NCI-H2227 (cell line): ENCODE results near the gene P2RY8.
A peak's percentile ranks its signal among the peaks of the same experiment; 100 is the strongest.
"Not testable (repeated sequence)": the region's sequence is repeated elsewhere in the genome, so short reads cannot be mapped to it uniquely, and the experiment has no call there.

ENCODE experiments used
- DNase-seq: peaks from one replicate; lab custom pipeline; 2025; ENCODE audit not compliant: unreplicated experiment; lab: John Stamatoyannopoulos, UW

The P2RY8 gene, protein sequence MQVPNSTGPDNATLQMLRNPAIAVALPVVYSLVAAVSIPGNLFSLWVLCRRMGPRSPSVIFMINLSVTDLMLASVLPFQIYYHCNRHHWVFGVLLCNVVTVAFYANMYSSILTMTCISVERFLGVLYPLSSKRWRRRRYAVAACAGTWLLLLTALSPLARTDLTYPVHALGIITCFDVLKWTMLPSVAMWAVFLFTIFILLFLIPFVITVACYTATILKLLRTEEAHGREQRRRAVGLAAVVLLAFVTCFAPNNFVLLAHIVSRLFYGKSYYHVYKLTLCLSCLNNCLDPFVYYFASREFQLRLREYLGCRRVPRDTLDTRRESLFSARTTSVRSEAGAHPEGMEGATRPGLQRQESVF

GRCh38 chrX:1537031-1537715 lies at the start of gene P2RY8:
Gene P2RY8, minus strand, starts transcription at chrX:1537185. Its CDS starts 70,627 bp downstream, at chrX:1466558.
- no peak for DNase-seq

GRCh38 chrX:1584237-1585011 lies 47.4 kb upstream of the P2RY8 start:
- DNase-seq: no peak

GRCh38 chrX:1582686-1583437 lies 45.9 kb upstream of the P2RY8 start:
- DNase-seq: no peak

DNA sequence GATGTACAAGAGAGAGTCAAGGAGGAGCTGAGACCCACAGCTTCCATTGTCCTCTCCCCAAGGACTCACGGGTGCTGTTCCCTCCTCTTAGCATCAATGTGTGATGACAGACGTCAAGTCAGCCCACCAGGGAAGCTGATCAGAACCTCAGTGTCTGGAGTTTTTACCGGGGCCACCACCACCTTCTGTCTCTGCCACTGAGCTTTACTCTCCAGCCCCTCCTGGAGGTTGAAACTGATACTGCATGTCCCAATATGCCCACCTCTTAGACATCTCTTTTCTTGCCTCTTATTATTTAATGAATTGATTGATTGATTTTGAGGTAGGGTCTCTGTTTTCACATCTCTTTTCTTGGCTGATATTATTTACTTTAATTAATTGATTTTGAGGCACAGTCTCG lies 44.1 kb upstream of the P2RY8 start:
- peak; percentile 72 for DNase-seq

DNA sequence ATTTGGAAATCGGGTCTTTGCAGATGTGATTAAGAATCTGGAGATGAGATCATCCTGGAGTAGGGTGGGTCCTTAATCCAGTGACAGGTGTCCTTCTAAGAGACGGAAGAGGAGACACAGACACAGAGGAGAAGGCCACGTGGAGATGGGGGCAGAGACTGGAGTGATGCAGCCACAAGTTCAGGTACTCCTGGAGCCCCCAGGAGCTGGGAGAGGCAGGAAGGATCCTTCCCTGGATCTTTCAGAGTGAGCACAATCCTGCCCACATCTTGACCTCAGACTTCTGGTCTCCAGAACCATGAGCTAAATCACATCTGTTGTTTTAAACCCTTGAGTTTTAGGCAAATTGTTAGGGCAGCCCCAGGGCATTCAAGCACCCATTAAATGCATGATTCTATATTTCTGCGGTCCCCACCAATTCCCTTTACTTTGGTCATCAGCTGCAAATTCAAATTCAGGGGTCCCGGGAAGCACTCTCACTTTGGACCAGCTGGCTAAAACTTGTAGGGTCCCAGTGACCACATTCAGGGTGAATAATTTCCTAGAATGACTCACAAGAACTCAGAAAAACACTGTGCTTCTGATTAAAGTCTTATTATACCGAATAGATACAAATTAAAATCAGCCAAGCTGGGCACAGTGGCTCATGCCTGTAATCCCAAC lies 41.7 kb upstream of the P2RY8 start:
- no peak for DNase-seq

DNA sequence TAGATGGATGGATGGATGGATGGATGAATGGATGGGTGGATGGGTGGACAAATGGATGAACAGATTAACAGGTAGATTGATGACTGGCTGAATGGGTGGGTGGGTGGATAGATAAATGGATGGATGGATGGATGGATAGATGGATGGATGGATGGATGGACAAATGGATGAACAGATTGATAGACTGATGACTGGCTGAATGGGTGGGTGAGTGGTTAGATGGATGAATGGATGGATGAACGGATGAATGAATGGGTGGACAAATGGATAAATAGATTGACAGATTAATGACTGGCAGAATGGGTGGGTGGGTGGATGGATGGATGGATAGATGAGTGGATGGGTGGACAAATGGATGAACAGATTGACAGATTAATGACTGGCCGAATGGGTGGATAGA lies 40.9 kb upstream of the P2RY8 start:
- DNase-seq: no peak

GRCh38 chrX:1576201-1576992 lies 39.4 kb upstream of the P2RY8 start:
- DNase-seq: no peak

DNA sequence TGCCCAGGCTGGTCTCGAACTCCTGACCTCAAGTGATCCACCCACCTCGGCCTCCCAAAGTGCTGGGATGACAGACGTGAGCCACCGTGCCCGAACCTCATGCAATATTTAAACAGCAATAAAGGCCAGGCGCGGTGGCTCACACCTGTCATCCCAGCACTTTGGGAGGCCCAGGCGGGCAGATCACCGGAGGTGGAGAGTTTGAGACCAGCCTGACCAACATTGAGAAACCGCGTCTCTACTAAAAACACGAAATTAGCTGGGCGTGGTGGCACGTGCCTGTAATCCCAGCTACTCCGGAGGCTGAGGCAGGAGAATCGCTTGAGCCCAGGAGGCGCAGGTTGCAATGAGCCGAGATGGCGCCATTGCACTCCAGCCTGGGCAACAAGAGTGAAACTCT lies 37.2 kb upstream of the P2RY8 start:
- DNase-seq: not testable (repeated sequence)

DNA sequence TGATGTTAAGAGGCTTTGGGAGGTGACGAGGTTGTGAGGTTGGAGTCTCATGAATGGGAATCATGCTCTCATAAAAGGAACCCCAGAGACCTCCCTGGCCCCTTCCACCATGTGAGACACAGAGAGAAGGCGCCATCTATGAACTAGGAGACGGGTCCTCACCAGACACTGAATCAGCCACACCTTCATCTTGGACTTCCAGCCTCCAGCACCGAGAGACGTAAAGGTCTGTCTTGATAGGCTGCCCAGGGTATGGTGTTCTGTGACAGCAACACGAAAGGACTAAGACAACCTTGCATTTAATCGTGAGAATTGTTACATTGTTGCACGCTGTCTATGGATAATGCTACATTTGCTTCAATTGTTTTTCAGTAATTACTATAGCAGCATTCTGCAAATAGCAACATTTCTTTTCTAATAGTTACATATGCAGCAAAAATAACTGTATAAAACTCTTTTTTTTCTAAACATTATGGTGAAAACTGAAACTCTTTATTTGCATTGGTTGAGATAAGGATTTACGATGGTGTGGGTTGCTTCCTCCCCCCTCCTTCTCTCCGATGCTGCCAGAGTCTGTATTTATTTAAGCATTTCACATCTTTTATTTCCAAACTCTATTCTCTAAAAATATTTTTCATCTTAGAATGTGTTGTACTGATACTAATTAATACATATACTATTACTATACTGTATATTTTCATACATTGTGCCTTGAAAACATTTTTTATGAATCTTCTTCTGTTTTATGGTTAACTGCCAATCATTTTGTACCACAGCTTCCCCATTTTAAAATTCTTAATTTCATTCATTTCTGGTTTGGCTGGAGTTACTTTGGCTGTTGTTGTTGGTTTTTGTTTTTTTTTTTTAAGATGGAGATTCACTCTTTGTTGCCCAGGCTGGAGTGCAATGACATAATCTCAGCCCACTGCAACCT lies 28.0 kb upstream of the P2RY8 start:
- DNase-seq: no peak

GRCh38 chrX:1564077-1564476 lies 27.1 kb upstream of the P2RY8 start:
- not testable (repeated sequence) for DNase-seq

DNA sequence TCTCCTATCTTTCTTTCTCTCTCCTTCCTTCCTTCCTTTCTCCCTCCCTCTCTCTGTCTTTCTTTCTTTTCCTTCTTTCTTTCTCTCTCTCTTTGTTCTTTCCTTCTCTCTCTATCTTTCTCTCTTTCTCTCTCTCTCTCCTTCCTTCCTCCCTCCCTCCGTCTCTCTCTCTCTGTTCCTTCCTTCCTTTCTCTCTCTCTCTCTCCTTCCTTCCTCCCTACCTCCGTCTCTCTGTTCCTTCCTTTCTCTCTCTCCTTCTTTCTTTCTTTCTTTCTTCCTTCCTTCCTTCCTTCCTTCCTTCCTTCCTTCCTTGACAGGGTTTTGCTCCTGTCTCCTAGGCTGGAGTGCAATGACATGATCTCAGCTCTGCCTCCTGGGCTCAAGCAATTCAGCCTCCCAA lies 24.2 kb upstream of the P2RY8 start:
- DNase-seq: no peak

GRCh38 chrX:1558761-1559468 lies 21.9 kb upstream of the P2RY8 start:
- DNase-seq: no peak

- not testable (repeated sequence) for DNase-seq
Measured at GRCh38 chrX:1557442-1557841, 20.5 kb upstream of the P2RY8 start.

DNA sequence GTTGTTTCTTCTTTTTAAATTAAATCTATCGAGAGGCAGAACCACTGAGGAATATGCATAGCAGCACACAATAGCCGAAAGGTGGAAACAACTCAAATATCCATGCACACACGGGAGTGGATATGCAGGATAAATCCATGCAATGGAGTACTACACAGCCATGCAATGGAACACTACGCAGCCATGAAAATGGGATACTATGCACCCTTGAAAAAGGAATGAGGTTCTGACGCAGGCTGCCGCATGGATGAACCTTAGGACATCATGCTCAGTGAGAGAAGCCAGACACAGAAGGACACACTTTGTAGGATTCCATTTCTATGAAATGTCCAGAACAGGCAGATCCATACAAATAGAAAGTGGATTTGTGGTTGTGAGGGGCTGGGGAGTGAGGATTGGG lies 18.4 kb upstream of the P2RY8 start:
- DNase-seq: no peak

DNA sequence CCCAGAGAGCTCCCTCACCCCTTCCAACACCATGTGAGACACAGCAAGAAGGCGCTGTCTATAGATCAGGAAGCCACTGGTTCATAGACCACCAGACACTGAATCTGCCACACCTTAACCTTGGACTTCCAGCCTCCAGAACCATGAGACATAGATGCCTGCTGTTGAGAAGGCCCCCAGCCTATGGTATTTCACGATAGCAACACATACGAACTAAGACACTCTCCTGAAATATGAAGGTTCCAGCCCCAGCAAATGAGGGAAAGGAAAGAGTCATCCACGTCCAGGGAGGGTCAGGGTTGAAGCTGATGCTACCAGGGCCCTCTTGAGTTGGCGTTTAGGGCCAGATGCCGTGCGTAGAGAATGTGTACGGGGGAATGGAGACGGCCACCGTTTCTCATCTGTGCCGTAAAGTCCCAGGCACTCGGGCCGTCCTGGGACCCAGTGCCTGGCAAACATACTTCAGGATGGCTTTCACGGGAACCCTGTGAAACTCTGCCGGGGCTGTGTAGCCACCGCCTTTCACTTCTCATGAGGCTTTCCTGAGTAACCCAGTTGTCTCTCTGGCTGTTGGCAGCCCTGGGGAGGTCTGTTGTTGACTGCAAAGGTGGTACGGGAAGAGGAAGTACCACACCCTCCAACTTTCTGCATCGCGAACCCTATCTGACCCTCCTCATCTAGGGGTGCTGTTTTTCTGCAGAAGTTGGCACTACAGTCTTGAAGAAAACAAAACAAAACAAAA lies 17.7 kb upstream of the P2RY8 start:
- DNase-seq: no peak

DNA sequence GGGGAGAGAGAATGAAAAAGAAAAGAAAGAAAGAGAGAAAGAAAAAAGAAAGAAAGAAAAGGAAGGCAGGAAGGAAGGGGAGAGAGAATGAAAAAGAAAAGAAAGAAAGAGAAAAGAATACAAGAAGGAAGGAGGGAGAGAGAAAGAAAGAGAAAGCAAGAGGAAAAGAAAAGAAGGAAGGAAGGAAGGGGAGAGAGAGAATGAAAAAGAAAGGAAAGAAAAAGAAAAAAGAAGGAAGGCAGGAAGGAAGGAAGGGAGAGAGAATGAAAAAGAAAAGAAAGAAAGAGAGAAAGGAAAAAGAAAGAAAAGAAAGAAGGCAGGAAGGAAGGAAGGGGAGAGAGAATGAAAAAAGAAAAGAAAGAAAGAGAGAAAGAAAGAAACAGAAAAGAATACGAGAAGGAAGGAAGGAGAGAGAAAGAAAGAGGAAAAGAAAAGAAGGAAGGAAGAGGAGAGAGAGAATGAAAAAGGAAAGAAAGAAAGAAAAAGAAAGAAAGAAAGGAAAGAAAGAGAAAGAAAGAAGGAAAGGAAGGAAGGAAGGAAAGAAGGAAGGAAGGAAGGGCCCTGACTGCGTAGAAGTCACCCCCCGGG lies 15.1 kb upstream of the P2RY8 start:
- no peak for DNase-seq

DNA sequence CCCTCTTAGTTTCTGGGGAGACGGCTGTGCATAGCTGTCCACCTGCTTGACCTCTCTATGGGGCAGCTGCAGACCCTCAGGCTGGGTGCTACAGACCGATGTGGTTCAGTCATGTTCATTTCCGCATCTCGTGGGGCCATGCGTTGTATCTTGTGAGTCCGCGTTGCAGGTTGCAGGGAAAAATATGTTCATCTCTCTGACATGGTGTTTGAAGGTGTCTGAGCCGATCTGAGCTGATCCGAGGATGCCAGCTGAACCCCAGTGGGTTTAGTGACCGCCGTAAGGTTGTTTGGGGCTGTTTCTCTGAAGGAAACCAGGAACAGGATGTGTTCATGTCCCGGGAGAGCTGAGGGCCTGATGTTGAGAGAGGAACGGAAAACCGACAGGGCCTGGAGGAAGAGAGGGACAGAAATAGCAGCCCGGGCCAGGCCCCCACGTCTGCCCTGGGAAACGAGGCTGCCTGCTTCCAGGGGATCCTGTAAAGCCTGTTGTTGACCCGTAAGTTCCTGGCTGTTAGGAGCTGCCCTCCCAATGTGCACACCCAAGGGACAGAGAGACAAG lies 9.8 kb upstream of the P2RY8 start:
- no peak for DNase-seq
